Astrocyte (in vitro differentiated cells and primary cell): ENCODE data around the gene STXBP3. TPM values are rescaled to one million over a fixed set of nuclear protein-coding genes. Genes with fewer than 3 reads are reported as not detected.
"Not testable (repeated sequence)": the region's sequence is repeated elsewhere in the genome, so short reads cannot be mapped to it uniquely, and the experiment has no call there.

Source experiments
- DNase-seq: peaks from one replicate; pipeline ENCODE4 v3.0.0-alpha.2; 2010; ENCODE audit warnings: low read depth
- FAIRE-seq: peaks from 2 replicates; lab custom pipeline; 2011; peaks lifted over from hg19 to GRCh38; lab: Jason Lieb, UNC
- H2AFZ ChIP-seq: 2 replicates; pipeline ENCODE4 v1.6.0; 2012; ENCODE audit warnings: low read depth, low read length, inconsistent platforms
- H3K27ac ChIP-seq: 2 replicates; pipeline ENCODE4 v1.5.1; 2011; ENCODE audit warnings: low read depth, low read length, inconsistent platforms
- H3K27me3 ChIP-seq: 2 replicates; pipeline ENCODE4 v1.6.0; 2011; ENCODE audit warnings: low read length, inconsistent platforms; ENCODE audit not compliant: insufficient read depth
- H3K36me3 ChIP-seq: 2 replicates; pipeline ENCODE4 v1.5.1; 2011; ENCODE audit warnings: low read length, inconsistent platforms; ENCODE audit not compliant: insufficient read depth
- H3K4me1 ChIP-seq: 2 replicates; pipeline ENCODE4 v1.5.1; 2011; ENCODE audit warnings: low read length, inconsistent platforms; ENCODE audit not compliant: insufficient read depth
- H3K4me2 ChIP-seq: 2 replicates; pipeline ENCODE4 v1.6.0; 2012; ENCODE audit warnings: low read length, inconsistent platforms
- H3K4me3 ChIP-seq: 2 replicates; pipeline ENCODE4 v1.5.1; 2011; ENCODE audit warnings: low read depth, mild to moderate bottlenecking, low read length, inconsistent platforms; ENCODE audit not compliant: insufficient read depth
- H3K79me2 ChIP-seq: 2 replicates; pipeline ENCODE4 v1.6.0; 2012; ENCODE audit warnings: mild to moderate bottlenecking, low read length, inconsistent platforms; ENCODE audit not compliant: insufficient read depth
- H3K9ac ChIP-seq: 2 replicates; pipeline ENCODE4 v1.6.0; 2012; ENCODE audit warnings: mild to moderate bottlenecking, low read length, inconsistent platforms
- H3K9me3 ChIP-seq: 2 replicates; pipeline ENCODE4 v1.5.1; 2012; ENCODE audit warnings: low read depth, mild to moderate bottlenecking, low read length, inconsistent platforms; ENCODE audit not compliant: insufficient read depth
- H4K20me1 ChIP-seq: 2 replicates; pipeline ENCODE4 v1.6.0; 2012; ENCODE audit warnings: low read length, inconsistent platforms; ENCODE audit not compliant: insufficient read depth
- H3K27ac Mint-ChIP-seq: one replicate; pipeline ENCODE4 v1.8.0; 2021; ENCODE audit warnings: mild to moderate bottlenecking, mixed read lengths; ENCODE audit not compliant: unreplicated experiment
- H3K27me3 Mint-ChIP-seq: one replicate; pipeline ENCODE4 v1.8.0; 2021; ENCODE audit warnings: low read depth, mixed read lengths; ENCODE audit not compliant: unreplicated experiment
- H3K36me3 Mint-ChIP-seq: one replicate; pipeline ENCODE4 v1.8.0; 2021; ENCODE audit warnings: low read depth, mixed read lengths; ENCODE audit not compliant: unreplicated experiment
- H3K4me1 Mint-ChIP-seq: one replicate; pipeline ENCODE4 v1.8.0; 2021; ENCODE audit warnings: low read depth, mixed read lengths; ENCODE audit not compliant: unreplicated experiment
- H3K4me3 Mint-ChIP-seq: one replicate; pipeline ENCODE4 v1.8.0; 2021; ENCODE audit warnings: mild to moderate bottlenecking, moderate library complexity, mixed read lengths; ENCODE audit not compliant: unreplicated experiment
- H3K9me3 Mint-ChIP-seq: one replicate; pipeline ENCODE4 v1.8.0; 2021; ENCODE audit warnings: mild to moderate bottlenecking, mixed read lengths; ENCODE audit not compliant: unreplicated experiment
- EZH2 ChIP-seq: IDR thresholded peaks from 2 replicates; pipeline ENCODE4 v1.6.1; 2012; ENCODE audit warnings: mild to moderate bottlenecking, low read length, inconsistent platforms; ENCODE audit not compliant: insufficient read depth
- total RNA-seq: library from RNA; stranded (reverse); gene quantifications from 2 replicates; pipeline ENCODE4 v1.2.1, GENCODE V29; 2021
- TF ChIP-seq, protein P1 (sequence below): IDR thresholded peaks from 2 replicates; pipeline ENCODE4 v1.5.1; 2011; ENCODE audit warnings: low read depth, mild to moderate bottlenecking, inconsistent platforms, low read length, moderate library complexity; ENCODE audit not compliant: insufficient read depth

The STXBP3 gene
- total RNA-seq, 1 donor from 2014 or later: 48.5 TPM

DNA sequence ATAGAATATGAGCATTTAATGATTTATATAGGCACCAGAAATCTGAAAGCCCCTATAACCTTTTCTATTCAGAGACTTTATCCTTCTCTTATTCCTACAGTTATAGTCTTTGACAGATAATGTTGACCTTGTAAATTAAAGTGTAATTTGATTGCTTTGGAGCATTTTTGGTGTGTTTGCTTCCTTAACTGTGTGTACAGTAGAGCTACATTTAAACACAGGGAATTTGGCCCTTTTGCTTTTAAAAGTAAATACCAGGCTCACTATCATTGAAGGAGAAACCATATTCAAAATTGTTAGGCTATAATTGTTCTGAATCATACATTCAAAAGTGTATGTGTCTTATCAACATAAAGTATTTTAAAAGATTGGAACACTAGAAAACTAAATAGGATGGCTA is 33.0 kb downstream of the STXBP3 start:
- Histone ChIP-seq H3K27me3 (no peaks in the 10 kb centered on the region), H4K20me1 (no peaks in the 10 kb centered on the region), H3K27ac (no peak overlapping the region), H3K36me3 (peaks cover 33% of the 10 kb centered on the region), H3K9ac (no peak overlapping the region), H3K79me2 (no peaks in the 10 kb centered on the region), H3K4me3 (no peak overlapping the region), H2AFZ (no peak overlapping the region), H3K4me2 (no peak overlapping the region), H3K4me1 (no peaks in the 10 kb centered on the region), H3K9me3 (no peaks in the 10 kb centered on the region)
- Mint-ChIP-seq H3K4me3 (no peak overlapping the region), H3K27ac (no peak overlapping the region), H3K4me1 (no peaks in the 10 kb centered on the region), H3K9me3 (peaks cover 3% of the 10 kb centered on the region), H3K27me3 (no peaks in the 10 kb centered on the region), H3K36me3 (peaks cover 27% of the 10 kb centered on the region)
- FAIRE-seq (no peak), DNase-seq (no peak)
- TF ChIP-seq, protein P1, sequence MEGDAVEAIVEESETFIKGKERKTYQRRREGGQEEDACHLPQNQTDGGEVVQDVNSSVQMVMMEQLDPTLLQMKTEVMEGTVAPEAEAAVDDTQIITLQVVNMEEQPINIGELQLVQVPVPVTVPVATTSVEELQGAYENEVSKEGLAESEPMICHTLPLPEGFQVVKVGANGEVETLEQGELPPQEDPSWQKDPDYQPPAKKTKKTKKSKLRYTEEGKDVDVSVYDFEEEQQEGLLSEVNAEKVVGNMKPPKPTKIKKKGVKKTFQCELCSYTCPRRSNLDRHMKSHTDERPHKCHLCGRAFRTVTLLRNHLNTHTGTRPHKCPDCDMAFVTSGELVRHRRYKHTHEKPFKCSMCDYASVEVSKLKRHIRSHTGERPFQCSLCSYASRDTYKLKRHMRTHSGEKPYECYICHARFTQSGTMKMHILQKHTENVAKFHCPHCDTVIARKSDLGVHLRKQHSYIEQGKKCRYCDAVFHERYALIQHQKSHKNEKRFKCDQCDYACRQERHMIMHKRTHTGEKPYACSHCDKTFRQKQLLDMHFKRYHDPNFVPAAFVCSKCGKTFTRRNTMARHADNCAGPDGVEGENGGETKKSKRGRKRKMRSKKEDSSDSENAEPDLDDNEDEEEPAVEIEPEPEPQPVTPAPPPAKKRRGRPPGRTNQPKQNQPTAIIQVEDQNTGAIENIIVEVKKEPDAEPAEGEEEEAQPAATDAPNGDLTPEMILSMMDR: no peak
- TF ChIP-seq EZH2: no peak

DNA sequence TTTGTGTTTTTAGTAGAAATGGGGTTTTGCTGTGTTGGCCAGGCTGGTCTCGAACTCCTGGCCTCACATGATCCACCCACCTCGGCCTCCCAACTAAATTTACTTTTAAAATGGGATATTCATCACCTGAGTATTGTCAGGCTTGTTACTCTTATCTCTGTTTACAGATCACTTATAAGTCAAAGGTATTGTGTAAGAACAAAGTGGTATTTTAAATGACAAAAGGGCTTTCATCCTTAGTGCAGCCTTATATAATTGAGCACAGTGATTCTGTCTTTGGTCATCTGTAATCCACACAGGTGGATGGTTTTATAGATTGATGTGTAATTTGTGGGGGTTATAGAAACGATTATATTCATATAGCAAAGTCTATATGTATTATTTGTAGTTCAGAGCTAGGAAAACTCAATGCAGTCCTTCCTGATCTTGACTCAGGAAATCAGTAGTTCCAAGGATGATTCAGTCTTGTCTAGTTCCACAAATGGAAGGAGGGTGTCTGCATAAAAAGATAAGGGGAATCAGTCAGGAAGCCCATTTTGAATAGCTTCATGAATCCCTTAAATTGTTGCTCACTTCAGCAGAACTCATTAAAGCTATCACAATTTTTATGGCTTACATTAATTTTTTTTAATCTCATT is 34.6 kb downstream of the STXBP3 start:
- no peaks in the 10 kb centered on the region for H3K27me3 Mint-ChIP-seq
- H3K4me1 Mint-ChIP-seq: no peaks in the 10 kb centered on the region
- Histone ChIP-seq H3K9ac (no peak overlapping the region), H2AFZ (no peak overlapping the region), H3K4me2 (no peak overlapping the region), H4K20me1 (no peaks in the 10 kb centered on the region), H3K4me1 (no peaks in the 10 kb centered on the region), H3K36me3 (peaks cover 44% of the 10 kb centered on the region), H3K4me3 (no peak overlapping the region), H3K9me3 (peaks cover 14% of the 10 kb centered on the region), H3K79me2 (no peaks in the 10 kb centered on the region), H3K27ac (no peak overlapping the region), H3K27me3 (no peaks in the 10 kb centered on the region)
- DNase-seq (no peak), FAIRE-seq (no peak)
- no peak overlapping the region for H3K27ac Mint-ChIP-seq
- H3K36me3 Mint-ChIP-seq: peaks cover 39% of the 10 kb centered on the region
- TF ChIP-seq, protein P1: no peak
- TF ChIP-seq EZH2: no peak
- peaks cover 19% of the 10 kb centered on the region for H3K9me3 Mint-ChIP-seq
- no peak overlapping the region for H3K4me3 Mint-ChIP-seq

DNA sequence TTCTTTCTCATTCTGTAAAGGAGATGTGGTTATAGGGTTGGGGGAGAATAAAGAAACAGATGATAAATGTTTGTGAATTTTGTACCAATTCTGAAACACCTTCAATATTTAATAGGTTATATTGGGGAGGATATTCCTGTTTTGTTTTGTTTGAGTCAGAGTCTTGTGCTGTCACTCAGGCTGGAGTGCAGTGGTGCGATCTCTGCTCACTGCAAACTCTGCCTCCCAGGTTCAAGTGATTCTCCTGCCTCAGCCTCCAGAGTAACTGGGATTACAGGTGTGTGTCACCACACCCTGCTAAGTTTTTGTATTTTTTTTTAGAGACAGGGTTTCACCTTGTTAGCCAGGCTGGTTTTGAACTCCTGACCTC is 35.1 kb downstream of the STXBP3 start:
- H3K4me3 Mint-ChIP-seq, H3K4me1 Mint-ChIP-seq, H3K4me1 ChIP-seq, H3K4me2 ChIP-seq, H3K27ac ChIP-seq, H3K79me2 ChIP-seq, H3K27ac Mint-ChIP-seq, DNase-seq, H3K27me3 Mint-ChIP-seq, H2AFZ ChIP-seq, H3K4me3 ChIP-seq, H4K20me1 ChIP-seq, H3K9ac ChIP-seq, H3K27me3 ChIP-seq, FAIRE-seq: not testable (repeated sequence)
- H3K36me3 ChIP-seq: peaks cover 41% of the 10 kb centered on the region
- peaks cover 14% of the 10 kb centered on the region for H3K9me3 ChIP-seq
- H3K9me3 Mint-ChIP-seq: peaks cover 22% of the 10 kb centered on the region
- H3K36me3 Mint-ChIP-seq: peaks cover 42% of the 10 kb centered on the region
